RWPE2 (cell line): Measurements from ENCODE around the gene OXER1.

Experiments used
- ATAC-seq: fragments of 200-7000 bp; cut with Tn5 transposase; 3 replicates; pipeline ENCODE4 v1.9.1; 2021; ENCODE audit warnings: low read depth
- DNase-seq: peaks from one replicate; pipeline ENCODE4 v3.0.0-alpha.2; 2020; ENCODE audit warnings: low spot score
- H3K27ac ChIP-seq: fragments of 450-650 bp; 2 replicates; pipeline ENCODE4 v1.5.1; 2017; ENCODE audit warnings: mild to moderate bottlenecking; ENCODE audit not compliant: poor library complexity, severe bottlenecking
- H3K27me3 ChIP-seq: fragments of 250-450 bp; sonication (Bioruptor Pico); 2 replicates; pipeline ENCODE4 v1.5.1; 2021; ENCODE audit warnings: mild to moderate bottlenecking, moderate library complexity; ENCODE audit not compliant: insufficient read depth, poor library complexity, severe bottlenecking
- H3K36me3 ChIP-seq: fragments of 250-450 bp; sonication (Bioruptor Pico); 2 replicates; pipeline ENCODE4 v1.5.1; 2020; ENCODE audit warnings: low read depth, mild to moderate bottlenecking, moderate library complexity
- H3K4me1 ChIP-seq: fragments of 250-450 bp; sonication (Bioruptor Pico); 2 replicates; pipeline ENCODE4 v1.5.1; 2021; ENCODE audit warnings: mild to moderate bottlenecking, moderate library complexity; ENCODE audit not compliant: insufficient read depth, poor library complexity, severe bottlenecking
- H3K4me3 ChIP-seq: fragments of 250-450 bp; sonication (Bioruptor Pico); 2 replicates; pipeline ENCODE4 v1.5.1; 2021; ENCODE audit warnings: mild to moderate bottlenecking, moderate library complexity; ENCODE audit not compliant: severe bottlenecking
- H3K9me3 ChIP-seq: fragments of 250-450 bp; sonication (Bioruptor Pico); 2 replicates; pipeline ENCODE4 v1.5.1; 2021; ENCODE audit warnings: mild to moderate bottlenecking, moderate library complexity; ENCODE audit not compliant: severe bottlenecking
- TF ChIP-seq, protein P1 (sequence below): fragments of 450-650 bp; IDR thresholded peaks from one replicate; pipeline ENCODE4 v1.5.1; 2017; ENCODE audit warnings: mild to moderate bottlenecking, moderate library complexity; ENCODE audit not compliant: poor library complexity, severe bottlenecking

Gene OXER1

DNA sequence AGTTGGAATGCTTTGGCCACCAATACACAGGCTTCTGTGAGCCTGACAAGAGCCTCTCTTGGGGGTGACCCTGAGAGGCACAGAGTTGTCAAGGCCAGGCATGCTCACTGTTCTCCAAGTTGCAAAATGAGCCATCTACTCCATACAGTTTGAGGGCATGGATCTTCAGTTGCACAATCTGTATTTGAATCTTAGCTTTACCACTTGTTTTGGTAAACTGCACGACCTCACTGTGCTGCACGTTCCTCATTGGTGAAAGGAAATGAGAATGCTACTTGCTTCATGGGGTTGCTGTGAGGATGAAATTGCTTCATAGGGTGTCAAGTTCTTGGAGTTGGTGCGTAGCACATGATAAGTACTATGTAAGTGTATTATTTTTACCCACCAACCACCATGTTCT lies 40.4 kb upstream of the OXER1 start:
- TF ChIP-seq, protein P1, sequence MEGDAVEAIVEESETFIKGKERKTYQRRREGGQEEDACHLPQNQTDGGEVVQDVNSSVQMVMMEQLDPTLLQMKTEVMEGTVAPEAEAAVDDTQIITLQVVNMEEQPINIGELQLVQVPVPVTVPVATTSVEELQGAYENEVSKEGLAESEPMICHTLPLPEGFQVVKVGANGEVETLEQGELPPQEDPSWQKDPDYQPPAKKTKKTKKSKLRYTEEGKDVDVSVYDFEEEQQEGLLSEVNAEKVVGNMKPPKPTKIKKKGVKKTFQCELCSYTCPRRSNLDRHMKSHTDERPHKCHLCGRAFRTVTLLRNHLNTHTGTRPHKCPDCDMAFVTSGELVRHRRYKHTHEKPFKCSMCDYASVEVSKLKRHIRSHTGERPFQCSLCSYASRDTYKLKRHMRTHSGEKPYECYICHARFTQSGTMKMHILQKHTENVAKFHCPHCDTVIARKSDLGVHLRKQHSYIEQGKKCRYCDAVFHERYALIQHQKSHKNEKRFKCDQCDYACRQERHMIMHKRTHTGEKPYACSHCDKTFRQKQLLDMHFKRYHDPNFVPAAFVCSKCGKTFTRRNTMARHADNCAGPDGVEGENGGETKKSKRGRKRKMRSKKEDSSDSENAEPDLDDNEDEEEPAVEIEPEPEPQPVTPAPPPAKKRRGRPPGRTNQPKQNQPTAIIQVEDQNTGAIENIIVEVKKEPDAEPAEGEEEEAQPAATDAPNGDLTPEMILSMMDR, result no peak
- ATAC-seq, result no peak

DNA sequence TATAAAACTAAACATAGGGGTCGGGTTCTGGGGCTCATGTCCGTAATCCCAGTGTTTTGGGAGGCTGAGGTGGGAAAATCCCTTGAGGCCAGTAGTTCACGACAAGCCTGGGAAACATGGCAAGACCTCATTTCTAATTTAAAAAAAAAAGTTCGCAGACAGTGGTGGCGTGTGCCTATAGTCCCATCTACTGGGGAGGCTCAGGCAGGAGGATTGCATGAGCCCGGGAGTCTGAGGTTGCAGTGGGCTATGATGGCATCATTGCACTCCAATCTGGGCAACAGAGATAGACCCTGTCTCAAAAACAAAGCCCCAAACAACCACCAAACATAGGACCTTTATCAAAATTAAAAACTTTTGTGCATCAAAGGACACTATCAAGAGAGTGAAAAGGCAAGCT lies 38.2 kb upstream of the OXER1 start:
- TF ChIP-seq, protein P1, result no peak
- DNase-seq (no peak), ATAC-seq (no peak)
- H3K4me1 ChIP-seq, result no peaks in the 10 kb centered on the region
- H3K4me3 ChIP-seq, result no peak overlapping the region
- no peaks in the 10 kb centered on the region for H3K36me3 ChIP-seq
- no peaks in the 10 kb centered on the region for H3K9me3 ChIP-seq
- H3K27ac ChIP-seq, result no peak overlapping the region
- H3K27me3 ChIP-seq, result no peaks in the 10 kb centered on the region

More for the DNA sequence above, 40.4 kb upstream of the OXER1 start:
- H3K9me3 ChIP-seq, result no peaks in the 10 kb centered on the region
- no peak overlapping the region for H3K4me3 ChIP-seq
- H3K36me3 ChIP-seq, result no peaks in the 10 kb centered on the region
- no peak for DNase-seq
- no peaks in the 10 kb centered on the region for H3K27me3 ChIP-seq
- no peaks in the 10 kb centered on the region for H3K4me1 ChIP-seq
- no peak overlapping the region for H3K27ac ChIP-seq

DNA sequence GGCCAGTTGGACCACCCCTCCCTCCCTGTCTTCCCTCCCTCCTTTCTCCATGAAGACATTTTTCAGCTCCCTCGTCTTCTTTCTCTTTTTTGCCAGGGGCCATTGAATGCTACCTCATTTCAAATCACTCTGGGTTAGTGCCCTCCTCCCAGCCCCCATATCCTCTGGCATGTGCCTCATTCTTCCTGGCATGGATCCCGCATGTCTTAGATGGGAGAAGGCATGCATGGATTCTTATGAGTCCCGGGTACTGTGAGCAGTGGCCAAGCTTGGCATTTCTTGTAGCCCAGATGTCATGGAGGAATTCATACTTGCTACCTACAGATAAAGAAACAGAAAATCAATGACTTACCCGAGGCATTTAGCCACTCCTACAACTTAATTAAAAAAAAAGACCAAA lies 37.4 kb upstream of the OXER1 start:
- H3K27ac ChIP-seq, result no peak overlapping the region
- DNase-seq, result no peak
- no peak for ATAC-seq

DNA sequence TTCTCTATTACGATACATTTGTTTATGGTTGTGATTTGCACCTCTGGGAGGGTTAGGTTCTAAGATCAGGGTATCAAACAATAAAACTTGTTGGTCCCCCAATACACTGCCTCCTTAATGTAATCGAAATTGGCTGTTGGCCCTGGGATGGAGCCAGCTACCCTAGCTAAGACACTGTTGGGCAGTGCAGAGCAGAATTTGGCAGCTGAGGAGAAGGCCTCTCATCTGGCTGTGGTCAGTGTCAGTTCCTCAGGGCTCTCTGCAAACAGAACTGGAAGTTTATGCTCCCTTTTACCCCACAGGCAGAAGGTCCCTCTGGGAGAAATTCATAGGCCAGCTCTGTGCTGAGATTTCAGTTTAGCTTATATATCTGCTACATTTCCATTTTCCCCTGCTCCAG lies 37.0 kb upstream of the OXER1 start:
- Histone ChIP-seq H3K27me3 (no peaks in the 10 kb centered on the region), H3K36me3 (no peaks in the 10 kb centered on the region), H3K4me1 (peaks cover 5% of the 10 kb centered on the region), H3K4me3 (no peak overlapping the region), H3K9me3 (no peaks in the 10 kb centered on the region), H3K27ac (no peak overlapping the region)
- DNase-seq (no peak), ATAC-seq (no peak)
- TF ChIP-seq, protein P1, result no peak

More for the DNA sequence above, 37.4 kb upstream of the OXER1 start:
- Histone ChIP-seq H3K36me3 (no peaks in the 10 kb centered on the region), H3K4me3 (no peak overlapping the region), H3K9me3 (no peaks in the 10 kb centered on the region), H3K27me3 (no peaks in the 10 kb centered on the region), H3K4me1 (peaks cover under 1% of the 10 kb centered on the region)
- TF ChIP-seq, protein P1, result no peak

DNA sequence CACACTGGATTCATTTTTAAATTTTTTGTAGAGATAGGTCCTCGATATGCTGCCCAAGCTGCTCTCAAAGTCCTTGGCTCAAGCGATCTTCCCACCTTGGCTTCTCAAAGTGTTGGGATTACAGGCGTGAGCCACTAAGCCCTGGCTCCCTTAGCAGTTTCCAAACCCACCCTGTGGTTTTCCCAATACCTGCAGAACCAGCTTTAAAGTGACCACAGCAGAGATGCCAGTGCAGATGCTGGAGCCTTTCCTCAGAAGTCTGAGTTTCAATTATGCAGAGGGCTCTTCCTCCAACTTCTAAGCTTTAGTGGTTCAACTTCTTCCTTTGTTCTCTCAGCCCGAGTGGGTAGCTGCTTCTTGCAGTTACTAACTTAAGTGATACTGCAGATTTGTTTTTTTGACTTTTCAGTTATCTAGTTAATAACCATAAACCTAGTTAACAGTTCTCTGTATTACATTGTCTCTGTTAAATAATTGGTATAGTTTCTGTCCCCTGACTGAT lies 36.6 kb upstream of the OXER1 start:
- Histone ChIP-seq H3K4me3 (no peak overlapping the region), H3K27me3 (no peaks in the 10 kb centered on the region), H3K9me3 (no peaks in the 10 kb centered on the region), H3K27ac (no peak overlapping the region), H3K36me3 (no peaks in the 10 kb centered on the region), H3K4me1 (peaks cover 10% of the 10 kb centered on the region)
- TF ChIP-seq, protein P1, result no peak
- no peak for ATAC-seq
- DNase-seq, result no peak
